Measurements from ENCODE around the gene MRTFA.

The MRTFA gene

GRCh38 chr22:40419718-40420117 is 216.8 kb downstream of the MRTFA start:
- DNase-seq, result no peak

- DNase-seq, result peak; percentile 17
Measured at GRCh38 chr22:40418366-40419201, 217.9 kb downstream of the MRTFA start.

GRCh38 chr22:40417881-40418280 is 218.6 kb downstream of the MRTFA start:
- DNase-seq, result no peak

- DNase-seq, result no peak
Measured at GRCh38 chr22:40417041-40417440, 219.5 kb downstream of the MRTFA start.

GRCh38 chr22:40416636-40417035 is 219.9 kb downstream of the MRTFA start:
- DNase-seq, result no peak

- no peak for DNase-seq
Measured at GRCh38 chr22:40416267-40416570, 220.3 kb downstream of the MRTFA start.

GRCh38 chr22:40415531-40416266 is 220.8 kb downstream of the MRTFA start:
- no peak for DNase-seq

- no peak for DNase-seq
Measured at GRCh38 chr22:40414838-40415505, 221.5 kb downstream of the MRTFA start.

GRCh38 chr22:40414311-40414710 is 222.2 kb downstream of the MRTFA start:
- no peak for DNase-seq

- DNase-seq, result no peak
Measured at GRCh38 chr22:40413873-40414272, 222.6 kb downstream of the MRTFA start.

- DNase-seq, result no peak
Measured at GRCh38 chr22:40412441-40412840, 224.1 kb downstream of the MRTFA start.

- no peak for DNase-seq
Measured at GRCh38 chr22:40411506-40411861, 225.0 kb downstream of the MRTFA start.

GRCh38 chr22:40410731-40411505 is 225.6 kb downstream of the MRTFA start:
- DNase-seq, result no peak

GRCh38 chr22:40410272-40410671 is 226.2 kb downstream of the MRTFA start:
- no peak for DNase-seq

GRCh38 chr22:40409613-40410113 is 226.9 kb downstream of the MRTFA start:
- no peak for DNase-seq

- DNase-seq, result no peak
Measured at GRCh38 chr22:40408718-40409612, 227.6 kb downstream of the MRTFA start.

- DNase-seq, result no peak
Measured at GRCh38 chr22:40407831-40408717, 228.4 kb downstream of the MRTFA start.

GRCh38 chr22:40407021-40407761 is 229.3 kb downstream of the MRTFA start:
- DNase-seq, result no peak

GRCh38 chr22:40406063-40406890 is 230.2 kb downstream of the MRTFA start:
- DNase-seq, result no peak
